ENCODE measurements around the gene MEIKIN.
A peak's percentile ranks its signal among the peaks of the same experiment; 100 is the strongest.

Gene MEIKIN

DNA sequence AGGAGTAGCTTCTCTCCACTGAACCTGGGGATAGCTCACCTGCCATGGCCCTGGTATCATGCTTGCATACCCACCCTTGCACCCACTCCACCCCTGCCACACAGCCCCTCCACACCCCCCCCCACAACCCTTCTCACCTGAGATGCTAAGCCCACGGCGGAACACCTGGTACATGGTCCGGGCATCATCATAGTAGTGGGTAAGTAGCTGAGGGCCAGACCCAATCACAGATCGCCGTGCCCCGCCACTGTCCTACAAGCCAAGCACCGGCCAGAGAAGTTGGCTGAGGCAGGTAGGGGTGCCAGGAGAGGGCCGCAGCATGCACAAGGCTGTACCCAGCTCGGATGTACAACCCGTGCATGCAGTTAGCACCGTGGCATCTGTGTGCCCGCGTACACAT, 45.3 kb upstream of the MEIKIN start:
- no peak for DNase-seq (ENCODE audit: low read depth)
- no peak overlapping the region for H3K4me3 ChIP-seq (ENCODE audit: low read length)
- TF ChIP-seq, protein P1, sequence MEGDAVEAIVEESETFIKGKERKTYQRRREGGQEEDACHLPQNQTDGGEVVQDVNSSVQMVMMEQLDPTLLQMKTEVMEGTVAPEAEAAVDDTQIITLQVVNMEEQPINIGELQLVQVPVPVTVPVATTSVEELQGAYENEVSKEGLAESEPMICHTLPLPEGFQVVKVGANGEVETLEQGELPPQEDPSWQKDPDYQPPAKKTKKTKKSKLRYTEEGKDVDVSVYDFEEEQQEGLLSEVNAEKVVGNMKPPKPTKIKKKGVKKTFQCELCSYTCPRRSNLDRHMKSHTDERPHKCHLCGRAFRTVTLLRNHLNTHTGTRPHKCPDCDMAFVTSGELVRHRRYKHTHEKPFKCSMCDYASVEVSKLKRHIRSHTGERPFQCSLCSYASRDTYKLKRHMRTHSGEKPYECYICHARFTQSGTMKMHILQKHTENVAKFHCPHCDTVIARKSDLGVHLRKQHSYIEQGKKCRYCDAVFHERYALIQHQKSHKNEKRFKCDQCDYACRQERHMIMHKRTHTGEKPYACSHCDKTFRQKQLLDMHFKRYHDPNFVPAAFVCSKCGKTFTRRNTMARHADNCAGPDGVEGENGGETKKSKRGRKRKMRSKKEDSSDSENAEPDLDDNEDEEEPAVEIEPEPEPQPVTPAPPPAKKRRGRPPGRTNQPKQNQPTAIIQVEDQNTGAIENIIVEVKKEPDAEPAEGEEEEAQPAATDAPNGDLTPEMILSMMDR (conservative IDR thresholded peaks at IDR 0.05; ENCODE audit: low read length) = no peak

DNA sequence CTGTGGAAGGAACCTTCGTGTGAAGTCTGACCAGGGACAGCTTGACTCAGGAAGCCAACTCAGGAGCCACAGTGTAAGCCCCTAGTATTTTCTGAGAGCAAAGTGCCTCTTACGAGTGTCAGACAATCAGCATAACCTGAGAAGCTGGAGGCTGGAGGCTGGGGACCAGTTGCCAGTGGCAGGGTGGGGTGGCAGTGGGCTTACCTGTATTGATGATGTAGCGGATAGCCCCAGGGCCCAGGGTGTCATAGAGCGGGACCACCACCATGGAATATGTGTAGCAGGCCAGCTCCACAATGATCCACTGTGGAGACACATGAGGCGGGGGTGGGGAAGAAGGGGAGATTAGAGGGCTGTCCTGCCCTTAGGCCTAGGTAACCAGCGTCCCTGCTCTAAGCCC, 43.1 kb upstream of the MEIKIN start:
- no peak for DNase-seq (ENCODE audit: low read depth)
- H3K4me3 ChIP-seq (ENCODE audit: low read length) = no peak overlapping the region
- TF ChIP-seq, protein P1 (conservative IDR thresholded peaks at IDR 0.05; ENCODE audit: low read length) = no peak

DNA sequence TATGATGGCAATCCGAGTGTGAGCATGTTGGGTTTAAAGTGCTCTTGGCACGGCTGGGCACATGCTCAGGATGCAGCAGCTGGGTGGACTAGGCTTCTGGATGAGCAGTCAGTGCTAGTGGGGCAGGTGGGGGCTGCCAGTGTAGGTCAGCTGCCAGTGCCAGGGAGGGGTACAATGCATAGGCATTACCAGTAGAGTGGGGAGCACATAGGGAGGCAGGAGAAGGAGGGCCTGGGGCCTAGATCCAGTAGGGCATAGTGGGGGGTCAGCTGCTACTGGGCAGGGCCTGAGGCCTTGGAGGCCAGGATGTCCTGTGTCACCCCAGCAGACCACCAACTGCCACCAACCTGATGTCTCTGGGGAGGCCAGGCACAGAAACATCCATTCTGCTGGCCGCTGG, 41.8 kb upstream of the MEIKIN start:
- TF ChIP-seq, protein P1 (conservative IDR thresholded peaks at IDR 0.05; ENCODE audit: low read length) = no peak
- no peak overlapping the region for H3K4me3 ChIP-seq (ENCODE audit: low read length)
- no peak for DNase-seq (ENCODE audit: low read depth)

DNA sequence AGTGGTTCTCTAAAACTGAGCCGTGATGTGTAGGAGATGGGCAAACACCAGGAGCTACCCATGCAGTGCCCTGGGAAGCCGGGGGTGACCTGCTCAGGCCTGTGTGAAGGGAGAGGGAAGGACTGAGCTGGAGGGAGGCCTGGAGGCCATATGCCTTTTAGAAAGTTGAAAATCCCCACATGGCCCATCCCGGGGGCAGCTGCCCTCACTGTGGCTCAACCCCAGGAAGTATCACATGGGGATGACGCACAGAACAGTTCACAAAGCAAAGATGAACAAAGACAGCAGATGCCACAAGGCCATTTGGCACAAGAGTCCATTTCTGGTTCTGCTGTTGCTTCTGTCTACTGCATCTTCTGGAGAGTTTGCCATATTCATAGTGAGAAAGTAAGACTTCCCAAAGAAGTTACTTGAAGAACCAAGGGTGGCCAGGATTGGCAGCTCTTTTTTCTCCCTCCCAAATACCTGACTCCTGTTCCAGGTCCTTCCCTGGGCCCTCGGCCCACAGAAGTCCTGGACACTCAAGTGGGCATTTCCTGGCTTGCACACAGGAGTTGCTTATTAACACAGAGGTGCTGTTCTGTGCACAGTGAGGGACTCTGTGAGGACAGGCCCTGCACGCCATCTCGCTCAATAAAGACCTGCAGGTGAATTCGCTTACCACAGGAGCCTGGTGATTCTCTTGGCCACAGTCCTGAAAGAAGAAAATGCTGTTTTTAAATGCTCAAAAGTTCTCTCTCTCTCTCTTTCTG, 40.9 kb upstream of the MEIKIN start:
- TF ChIP-seq, protein P1 (conservative IDR thresholded peaks at IDR 0.05; ENCODE audit: low read length) = no peak
- no peak overlapping the region for H3K4me3 ChIP-seq (ENCODE audit: low read length)
- DNase-seq (ENCODE audit: low read depth) = peak; percentile 8

DNA sequence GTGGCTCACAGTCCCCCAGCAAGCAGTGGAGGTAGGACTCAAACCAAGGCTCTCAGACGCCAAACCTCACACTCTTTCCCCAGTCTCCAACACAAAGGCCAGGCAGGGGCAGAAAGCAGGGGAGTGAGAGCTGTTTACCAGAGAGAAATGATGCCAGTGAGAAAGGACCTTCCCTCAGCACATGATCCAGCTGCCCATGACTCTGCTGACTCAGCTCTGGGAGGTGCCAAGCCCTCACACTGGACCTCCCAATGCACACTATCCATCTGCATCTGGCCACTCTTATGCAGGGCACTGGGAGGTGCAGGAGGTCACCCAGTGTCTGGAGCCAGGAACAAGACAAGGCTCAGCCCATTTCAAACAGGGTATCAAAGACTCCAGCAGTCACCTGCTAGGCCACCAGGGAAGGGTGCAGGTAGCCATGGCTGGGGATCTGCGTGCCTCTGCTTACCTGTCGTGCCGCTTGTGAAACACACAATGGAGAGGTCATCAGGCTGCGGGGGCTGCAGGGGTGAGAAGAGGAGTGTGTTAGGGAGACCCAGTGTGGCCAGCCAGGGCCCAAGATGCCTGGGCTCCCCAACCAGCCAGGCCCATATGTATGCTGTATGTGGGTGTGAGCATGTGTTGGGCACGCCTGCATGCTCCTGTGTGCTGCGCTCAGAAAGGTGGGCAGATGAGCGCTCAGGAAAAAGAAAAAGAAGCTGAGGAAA, 39.6 kb upstream of the MEIKIN start:
- TF ChIP-seq, protein P1 (conservative IDR thresholded peaks at IDR 0.05; ENCODE audit: low read length) = no peak

DNA sequence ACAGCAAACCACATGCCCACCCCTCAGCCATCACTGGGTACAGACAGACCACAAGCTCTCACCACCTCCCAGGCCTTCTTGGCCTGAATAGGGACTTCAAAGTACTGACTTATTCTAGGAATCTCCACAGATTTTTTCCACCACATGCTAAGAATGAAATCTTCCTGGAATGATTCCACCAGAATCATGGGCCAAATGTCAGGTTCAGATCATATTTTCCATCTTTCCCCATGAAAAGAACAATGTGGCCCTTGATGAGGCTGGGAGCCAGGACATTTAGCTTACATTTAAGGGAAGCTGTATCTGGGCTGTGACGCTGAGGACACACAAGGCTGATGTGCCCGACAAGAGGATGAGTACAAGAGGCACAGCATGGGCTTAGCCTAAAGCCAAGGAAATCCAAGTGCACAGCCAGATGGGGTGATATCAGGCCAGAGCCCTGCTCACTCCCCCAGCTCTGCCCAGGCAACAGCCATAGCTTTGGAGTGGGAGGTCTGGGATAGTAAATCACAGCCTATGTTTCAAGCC, 37.8 kb upstream of the MEIKIN start:
- no peak overlapping the region for H3K4me3 ChIP-seq (ENCODE audit: low read length)
- TF ChIP-seq, protein P1 (conservative IDR thresholded peaks at IDR 0.05; ENCODE audit: low read length) = no peak
- peak; percentile 23 for DNase-seq (ENCODE audit: low read depth)

More for the DNA sequence above, 39.6 kb upstream of the MEIKIN start:
- DNase-seq (ENCODE audit: low read depth) = no peak
- no peak overlapping the region for H3K4me3 ChIP-seq (ENCODE audit: low read length)
